AG08395 (cell line): ENCODE data around the gene IGF2BP2.
"Not testable (repeated sequence)": the region's sequence is repeated elsewhere in the genome, so short reads cannot be mapped to it uniquely, and the experiment has no call there.

Source experiments
- DNase-seq: peaks from one replicate; pipeline ENCODE4 v3.0.0; 2012; ENCODE audit warnings: mixed read lengths, low spot score

IGF2BP2 gene

DNA sequence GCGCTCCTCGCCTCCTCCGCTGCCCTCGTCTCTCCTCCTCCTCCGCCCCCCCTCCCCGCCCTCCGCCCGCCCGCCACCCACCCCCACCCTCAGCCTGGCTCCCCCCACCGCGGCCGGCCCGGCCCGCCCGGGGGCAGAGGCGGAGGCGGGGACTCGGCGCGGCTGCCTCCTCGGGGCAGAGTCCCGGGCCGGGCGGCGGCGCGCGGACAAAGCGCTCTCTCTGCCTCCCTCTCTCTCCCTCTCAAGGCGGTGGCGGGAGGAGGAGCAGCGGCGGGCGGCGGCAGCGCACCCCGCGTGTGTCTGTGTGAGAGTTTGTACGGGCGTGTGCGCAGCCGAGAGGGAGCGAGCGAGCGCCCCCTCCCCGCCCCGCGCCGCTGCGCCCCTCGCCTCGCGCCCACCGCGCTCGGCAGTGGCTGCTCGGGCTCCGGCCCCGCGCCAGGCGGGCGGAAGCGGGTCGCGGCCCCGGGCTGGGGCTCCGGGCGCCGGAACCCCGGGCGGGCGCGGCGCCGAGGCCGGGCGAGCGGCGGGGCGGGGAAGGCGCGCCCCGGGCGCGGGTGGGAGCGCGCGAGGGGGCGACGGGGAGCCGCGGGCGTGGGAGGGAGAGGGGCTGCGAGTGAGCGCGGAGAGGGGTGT, at the start of gene IGF2BP2:
IGF2BP2 (minus strand) TSS at position 37 of the 633 bp plus-strand sequence. CDS start 82 bp downstream, outside the sequence.
- peak; percentile 80 for DNase-seq

DNA sequence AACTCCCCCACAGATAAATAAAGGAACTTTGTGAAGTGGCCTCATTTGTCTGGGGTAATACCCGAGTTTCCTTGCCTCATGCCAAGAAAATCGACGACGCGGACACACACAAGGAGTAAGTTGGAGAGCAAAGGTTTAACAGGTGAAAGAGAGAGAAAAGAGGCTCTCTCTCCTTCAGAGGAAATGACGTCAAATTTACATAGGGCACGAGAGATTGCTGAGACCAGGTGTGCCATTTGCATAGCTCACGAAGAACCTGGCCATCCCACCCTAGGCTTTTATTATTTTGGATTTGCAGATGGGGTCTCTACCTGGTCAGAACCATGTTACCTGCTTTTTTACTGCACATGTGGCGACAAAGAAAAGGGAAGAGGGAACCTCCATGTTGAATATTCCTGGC, 49.3 kb upstream of the IGF2BP2 start:
- DNase-seq, result no peak

DNA sequence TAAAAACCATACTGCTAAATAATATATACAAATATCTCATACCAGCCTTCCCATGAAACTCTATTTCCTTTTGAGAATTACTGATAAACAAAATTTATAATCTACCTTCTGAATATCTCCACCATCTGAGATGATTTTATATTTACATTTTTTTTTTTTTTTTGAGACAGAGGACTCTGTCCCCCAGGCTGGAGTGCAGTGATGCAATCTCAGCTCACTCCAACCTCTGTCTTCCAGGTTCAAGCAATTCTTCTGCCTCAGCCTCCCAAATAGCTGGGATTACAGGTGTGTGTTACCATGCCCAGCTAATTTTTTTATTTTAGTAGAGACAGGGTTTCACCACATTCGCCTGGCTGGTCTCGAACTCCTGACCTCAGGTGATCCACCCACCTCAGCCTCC, 42.8 kb upstream of the IGF2BP2 start:
- no peak for DNase-seq

DNA sequence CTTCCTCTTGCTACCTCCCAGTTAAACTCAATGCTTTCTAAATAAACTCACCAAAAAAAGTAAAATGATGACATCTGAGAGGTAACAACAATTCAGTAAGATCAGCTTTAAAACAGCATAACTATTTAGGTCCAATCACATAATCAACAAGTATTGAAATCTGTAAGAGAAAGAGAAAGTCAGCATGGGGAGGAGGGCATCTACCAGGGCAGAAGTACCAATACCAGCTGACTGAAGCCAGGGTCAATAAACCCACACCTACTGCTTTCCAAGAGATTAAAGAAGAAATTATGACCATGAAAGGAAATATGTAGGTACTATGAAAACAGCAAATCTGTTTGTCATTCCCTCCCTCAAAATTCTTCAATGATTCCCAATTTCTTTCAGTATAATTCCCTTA, 42.2 kb upstream of the IGF2BP2 start:
- no peak for DNase-seq

DNA sequence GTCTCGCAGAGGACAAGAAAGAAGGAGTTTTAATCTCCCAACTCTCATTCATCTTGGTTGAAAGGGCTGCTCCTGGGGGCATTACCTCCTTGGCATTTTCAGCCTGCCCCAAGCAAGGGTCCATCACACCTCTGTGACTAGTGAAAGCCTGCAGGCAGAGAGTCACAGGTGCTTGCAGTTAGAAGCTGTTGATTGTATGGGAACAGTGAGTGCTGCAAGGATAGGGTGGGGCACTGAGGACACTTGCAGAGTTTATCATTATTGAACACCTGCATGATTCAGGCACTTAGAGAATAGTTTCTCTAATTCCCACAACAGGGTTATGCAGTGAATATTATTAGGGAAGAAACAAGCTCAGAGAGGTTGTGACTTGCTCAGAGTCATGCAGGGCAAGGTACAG, 41.7 kb upstream of the IGF2BP2 start:
- DNase-seq, result no peak

DNA sequence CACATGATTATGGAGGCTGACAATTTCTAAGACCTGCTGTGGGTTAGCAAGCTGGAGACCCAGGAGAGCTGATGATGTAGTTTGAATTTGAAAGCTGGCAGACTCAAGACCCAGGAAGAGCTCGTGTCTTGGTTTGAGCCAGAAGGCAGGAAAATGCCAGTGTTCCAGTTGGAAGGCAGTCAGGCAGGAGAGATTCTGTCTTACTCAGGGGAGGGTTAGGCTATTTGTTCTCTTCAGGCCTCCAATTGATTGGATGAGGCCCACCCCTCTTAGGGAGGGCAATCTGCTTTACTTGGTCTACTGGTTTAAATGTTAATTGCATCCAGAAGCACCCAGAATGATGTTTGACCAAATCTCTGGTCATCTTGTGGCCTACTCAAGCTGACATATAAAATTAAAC, 40.4 kb upstream of the IGF2BP2 start:
- no peak for DNase-seq

DNA sequence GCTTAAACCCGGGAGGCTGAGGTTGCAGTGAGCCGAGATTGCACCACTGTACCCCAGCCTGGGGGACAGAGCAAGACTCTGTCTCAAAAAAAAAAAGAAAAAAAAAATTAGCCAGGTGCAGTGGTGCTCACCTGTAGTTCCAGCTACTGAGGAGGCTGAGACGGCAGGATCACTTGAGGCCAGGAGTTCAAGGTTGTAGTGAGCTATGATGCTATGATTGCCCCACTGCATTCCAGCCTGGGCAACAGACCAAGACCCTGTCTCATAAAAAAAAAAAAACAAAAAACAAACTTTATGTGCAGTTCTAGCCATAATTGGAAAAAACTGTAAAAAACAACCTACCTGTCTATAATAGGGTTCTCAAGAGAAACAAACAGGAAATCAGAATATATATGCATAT, 39.9 kb upstream of the IGF2BP2 start:
- DNase-seq, result no peak

DNA sequence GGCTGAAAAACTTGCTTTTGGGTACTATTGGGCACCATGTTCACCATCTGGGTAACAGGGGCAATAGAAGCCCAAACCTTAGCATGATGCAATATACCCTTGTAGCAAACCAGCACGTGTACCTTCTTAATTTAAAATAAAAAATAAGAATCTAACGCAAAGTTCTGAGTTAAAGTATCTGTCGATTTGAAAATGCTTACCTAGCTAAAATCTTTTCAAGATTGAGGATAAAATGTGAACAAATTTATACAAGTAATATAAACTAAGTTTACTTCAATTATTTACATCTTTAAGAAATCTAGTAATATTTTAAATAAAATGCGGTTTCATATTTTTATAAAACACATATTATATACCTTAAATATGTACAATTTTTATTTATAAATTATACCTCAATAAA, 38.1 kb upstream of the IGF2BP2 start:
- no peak for DNase-seq

DNA sequence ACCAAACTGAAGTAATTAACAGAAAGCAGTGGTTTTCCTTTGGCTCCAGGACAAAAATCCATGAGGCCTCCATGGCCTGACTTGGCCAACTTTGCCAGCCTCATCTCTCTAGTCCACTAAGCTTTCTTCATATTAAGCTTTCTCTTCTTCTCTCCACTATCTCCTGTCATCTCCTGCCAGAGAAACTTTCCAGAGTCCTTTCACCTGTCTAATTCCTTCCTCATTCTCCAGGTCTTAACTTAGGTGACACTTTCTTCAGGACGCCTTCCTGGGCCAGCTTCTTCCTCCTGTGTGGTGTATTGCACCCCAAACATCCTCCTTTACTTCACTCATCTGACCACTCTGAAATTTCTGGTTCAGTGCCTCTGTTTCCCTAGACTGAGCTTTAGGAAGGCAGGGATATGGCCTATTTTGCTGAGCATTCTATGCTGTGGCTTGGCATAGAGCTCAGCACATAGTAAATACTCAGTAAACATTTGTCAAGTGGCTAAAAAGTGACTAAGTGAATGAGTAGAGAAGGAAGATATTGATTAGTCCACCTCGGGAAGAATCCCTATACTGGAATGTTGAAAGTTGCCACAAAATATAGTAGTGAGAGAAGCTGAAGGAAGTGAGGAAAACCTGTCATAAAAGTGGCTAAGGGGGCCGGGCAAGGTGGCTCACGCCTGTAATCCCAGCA, 34.6 kb upstream of the IGF2BP2 start:
- no peak for DNase-seq

DNA sequence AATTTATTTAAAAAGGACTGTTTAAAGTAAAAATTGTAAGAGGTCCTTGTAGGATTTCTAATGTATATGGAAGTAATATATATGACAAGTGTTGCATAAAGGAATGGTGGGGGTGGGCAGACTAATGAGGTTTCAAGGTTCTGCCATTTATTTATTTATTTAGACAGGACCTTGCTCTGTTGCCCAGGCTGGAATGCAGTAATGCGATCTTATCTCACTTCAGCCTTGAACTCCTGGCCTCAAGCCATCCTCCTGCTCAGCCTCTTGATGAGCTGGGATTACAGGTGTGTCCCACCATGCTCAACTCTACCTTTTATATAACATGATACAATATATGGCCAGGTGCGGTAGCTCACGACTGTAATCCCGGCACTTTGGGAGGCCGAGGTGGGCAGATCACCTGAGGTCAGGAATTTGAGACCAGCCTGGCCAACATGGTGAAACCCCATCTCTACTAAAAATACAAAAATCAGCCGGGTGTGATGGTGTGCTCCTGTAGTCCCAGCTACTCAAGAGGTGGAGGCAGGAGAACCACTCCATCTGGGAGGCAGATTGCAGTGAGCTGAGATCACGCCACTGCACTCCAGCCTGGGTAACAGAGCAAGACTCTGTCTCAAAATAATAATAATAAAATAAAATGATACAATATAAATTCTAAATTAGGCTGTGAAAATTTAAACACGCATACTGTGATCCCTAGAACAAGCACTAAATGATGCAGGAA, 33.8 kb upstream of the IGF2BP2 start:
- DNase-seq, result no peak

DNA sequence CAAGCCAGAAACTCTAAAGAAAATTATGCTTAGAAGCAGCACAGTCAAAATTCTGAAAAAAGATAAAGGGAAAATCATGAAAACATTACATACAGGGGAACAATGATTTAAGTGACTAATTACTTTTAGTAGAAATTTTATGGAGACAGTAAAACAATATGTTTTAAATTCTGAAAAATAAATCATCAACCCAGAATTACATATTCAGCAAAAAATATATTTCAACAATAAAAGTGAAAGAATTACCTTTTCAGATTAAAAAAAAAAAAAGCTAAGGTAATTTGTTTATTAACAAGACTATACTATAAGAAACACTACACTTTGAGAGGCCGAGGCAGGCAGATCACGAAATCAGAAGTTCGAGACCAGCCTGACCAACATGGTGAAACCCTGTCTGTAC, 32.4 kb upstream of the IGF2BP2 start:
- no peak for DNase-seq

DNA sequence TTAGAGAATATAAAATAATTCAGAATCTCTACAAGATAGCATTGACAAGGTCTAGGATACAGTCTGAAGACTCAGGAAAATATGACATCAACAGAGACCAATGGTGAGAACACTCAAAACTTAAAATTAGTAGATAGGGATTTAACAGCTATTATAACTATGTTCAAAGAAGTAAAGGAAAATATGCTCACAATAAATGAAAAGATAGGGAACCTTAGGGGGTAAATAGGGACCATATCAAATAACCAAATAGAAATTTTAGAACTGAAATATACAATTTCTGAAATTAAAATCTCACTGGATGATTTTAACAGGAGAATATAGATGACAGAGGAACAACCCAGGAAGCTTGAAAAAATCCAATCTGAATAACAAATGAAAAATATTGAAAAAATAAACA, 31.8 kb upstream of the IGF2BP2 start:
- no peak for DNase-seq

DNA sequence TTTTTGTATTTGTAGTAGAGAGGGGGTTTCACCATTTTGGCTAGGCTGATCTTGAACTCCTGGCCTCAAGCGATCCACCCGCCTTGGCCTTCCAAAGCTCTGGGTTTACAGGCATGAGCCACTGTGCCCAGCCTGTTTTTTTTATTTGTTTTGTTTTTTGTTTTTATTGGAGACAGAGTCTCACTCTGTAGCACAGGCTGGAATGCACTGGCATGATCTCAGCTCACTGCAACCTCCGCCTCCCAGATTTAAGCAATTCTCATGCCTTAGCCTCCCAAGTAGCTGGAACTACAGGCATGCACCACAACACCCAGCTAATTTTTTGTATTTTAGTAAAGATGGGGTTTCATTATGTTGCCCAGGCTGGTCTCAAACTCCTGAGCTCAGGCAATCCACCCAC, 28.9 kb upstream of the IGF2BP2 start:
- DNase-seq, result not testable (repeated sequence)

DNA sequence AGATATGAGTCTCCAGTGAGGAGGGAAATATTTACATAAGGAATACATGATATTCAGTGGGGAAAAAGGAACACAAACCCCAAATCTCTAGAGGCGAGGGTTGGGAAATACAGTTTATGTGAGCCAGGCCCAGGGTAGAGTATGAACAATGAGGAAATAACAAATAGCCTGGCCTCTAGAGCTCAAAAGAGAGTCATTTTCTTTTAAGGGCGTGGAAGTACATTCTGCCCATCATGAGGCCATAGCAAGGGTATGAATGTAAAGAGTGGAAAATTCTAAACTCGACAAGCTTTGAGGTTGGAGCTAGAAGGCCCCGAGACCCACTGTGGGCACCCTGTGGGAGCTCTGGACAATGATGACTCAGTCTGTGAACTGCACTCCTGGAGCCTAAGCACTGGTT, 27.8 kb upstream of the IGF2BP2 start:
- DNase-seq, result no peak

DNA sequence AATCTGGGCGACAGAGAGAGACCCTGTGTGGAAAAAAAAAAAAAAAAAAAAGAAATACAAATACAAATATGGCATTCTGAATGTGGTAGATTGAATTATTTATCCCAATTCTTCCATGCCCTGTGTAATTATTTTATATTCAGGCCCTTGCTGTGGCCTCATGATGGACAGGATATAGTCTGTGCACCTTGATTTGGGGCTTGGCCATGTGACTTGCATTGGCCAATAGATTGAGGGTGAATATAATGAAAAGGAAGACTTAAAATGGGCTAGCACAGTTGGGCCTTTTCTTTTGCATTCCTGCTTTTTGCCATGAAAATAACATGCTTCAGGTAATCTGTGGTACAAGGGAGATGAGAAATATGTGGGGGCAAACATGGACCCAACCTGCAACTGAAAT, 27.1 kb upstream of the IGF2BP2 start:
- no peak for DNase-seq

DNA sequence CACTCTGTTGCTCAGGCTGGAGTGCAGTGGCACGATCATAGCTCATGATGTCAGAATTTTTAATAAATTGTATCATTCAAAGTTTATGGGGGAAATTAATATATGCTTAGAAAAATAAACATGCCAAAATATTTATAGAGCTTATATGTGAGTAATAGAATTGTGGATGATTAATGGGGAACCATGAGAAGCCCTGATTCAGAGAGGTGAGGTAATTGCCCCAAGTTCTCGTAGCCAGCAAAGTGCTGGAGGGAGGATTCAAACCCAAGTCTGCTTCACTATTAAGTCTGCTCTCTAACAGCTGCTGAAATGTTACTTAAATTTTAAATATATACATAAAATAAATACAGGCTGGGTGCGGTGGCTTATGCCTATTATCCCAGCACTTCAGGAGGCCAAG, 26.2 kb upstream of the IGF2BP2 start:
- DNase-seq, result no peak

DNA sequence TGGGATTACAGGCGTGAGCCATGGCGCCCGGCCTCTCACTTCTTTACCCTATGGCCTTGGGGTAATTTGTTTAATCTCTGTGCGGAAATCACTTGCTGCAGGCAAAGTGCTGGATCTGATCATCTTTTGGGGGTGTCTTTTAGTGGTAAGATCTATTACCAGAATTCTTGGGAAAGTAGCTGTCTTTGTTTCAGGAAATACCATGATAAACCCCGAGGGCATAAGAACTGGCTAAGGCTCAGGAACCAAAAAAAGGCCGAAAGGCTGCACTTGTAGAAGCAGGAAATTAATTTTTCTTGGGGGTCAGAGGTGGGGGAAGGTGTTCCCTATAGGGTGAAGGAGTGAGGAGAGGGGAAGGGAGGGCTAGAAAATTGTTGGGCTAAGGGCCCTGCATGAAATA, 22.7 kb upstream of the IGF2BP2 start:
- DNase-seq, result no peak

DNA sequence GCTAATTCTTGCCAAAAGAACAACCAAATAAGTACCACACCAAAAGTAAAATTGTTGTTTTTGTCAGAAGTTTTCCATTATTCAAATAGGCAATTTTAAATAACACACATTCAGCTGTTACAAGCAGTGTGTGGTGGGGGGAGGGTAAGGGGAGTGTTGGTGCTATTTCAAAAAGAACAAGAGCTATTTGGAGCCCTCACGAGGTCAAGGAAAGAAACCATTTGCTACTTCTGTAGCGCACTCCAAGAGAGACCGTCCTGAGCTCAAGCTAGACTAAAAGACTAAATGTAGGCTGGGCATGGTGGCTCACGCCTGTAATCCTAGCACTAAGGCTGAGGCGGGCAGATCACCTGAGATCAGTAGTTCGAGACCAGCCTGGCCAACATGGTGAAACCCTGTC, 21.2 kb upstream of the IGF2BP2 start:
- DNase-seq, result no peak

DNA sequence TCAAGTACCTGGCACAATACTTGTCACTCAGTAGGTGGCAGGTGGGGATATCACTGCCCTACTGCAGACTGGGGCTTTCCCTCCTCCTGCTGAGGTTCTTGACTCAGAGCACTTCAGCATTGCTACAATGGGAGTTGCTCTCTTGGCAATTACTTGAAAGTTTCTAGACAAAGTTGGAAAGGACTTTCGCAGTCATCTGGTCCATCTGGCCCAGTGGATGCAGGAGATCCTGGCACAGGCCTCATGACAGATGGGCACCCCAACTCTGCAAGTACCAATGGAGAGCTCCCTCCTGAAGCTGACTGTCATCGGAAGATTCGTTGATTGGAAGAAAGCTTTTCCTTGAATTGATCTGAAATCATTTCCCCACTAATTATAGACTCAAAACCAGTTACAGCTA, 19.2 kb upstream of the IGF2BP2 start:
- DNase-seq, result no peak

DNA sequence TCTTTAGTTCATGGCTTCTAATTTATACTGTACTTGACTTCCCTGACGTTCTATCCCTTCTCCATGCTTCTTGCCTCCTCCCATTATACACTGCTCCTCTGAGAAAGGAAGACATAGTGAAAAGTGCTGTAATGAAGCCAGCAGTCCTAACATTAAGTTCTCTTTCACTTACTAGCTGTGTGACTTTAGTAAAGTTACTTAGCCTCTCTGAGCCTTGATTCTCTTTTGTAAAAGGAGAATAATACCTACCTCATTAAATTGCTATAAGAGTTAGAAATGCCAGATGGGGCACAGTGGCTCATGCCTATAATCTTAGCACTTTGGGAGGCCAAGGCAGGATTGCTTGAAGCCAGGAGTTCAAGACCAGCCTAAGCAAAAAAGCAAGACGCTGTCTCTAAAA, 18.8 kb upstream of the IGF2BP2 start:
- no peak for DNase-seq

DNA sequence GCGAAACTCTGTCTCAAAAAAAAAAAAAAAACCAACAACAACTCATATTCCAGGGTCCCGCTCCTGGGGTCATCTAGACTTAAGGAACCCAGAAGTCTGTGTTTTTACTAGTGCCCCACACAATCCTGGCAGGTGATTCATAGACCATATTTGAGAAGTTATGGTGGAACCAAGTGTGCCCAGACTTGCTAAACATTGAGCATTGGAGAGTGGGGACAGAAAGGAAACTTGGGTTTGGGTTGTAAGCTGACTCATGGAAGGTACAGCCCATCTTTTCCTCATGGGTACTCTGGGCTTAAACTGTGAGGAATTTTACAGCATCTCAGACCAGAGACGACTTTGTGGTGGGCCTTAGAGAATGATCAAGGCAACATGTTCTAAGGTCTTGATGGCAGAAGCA, 18.3 kb upstream of the IGF2BP2 start:
- DNase-seq, result no peak

DNA sequence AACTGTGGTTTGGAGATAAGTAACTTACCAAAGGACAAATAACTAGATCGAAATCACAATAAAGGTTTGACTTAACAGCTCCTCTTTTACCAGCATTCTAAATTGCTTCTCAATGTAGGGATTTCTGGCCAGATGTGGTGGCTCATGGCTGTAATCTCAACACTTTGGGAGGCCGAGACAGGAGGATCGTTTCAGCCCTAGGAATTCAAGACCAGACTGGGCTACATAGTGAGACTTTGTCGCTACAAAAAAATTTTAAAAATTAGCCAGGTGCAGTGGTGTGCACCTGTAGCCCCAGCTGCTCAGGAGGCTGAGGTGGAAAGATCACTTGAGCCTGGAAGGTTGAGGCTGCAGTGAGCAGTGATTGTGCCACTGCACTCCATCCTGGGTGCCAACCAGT, 17.4 kb upstream of the IGF2BP2 start:
- DNase-seq, result no peak

DNA sequence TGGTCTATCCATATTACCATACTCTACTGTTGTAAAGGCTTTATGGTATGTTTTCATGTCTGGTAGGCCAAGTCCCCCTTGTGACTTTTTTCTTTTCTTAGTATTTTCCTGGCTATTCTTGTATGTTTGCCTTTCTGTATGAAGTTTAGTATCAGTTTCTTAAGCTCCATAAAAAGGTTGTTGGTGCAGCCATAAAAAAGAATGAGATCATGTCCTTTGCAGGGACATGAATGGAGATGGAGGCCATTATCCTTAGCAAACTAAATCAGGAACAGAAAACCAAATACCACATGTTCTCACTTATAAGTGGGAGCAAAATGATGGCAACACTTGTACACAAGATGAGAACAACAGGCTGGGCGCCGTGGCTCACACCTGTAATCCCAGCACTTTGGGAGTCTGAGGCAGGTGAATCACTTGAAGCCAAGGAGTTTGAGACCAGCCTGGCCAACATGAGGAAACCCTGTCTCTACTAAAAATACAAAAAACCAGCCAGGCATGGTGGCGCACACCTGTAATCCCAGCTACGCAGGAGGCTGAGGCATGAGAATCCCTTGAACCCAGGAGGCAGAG, 13.7 kb upstream of the IGF2BP2 start:
- DNase-seq, result not testable (repeated sequence)
